ENCODE measurements around the gene SLC25A19. TPM values are rescaled to one million over a fixed set of nuclear protein-coding genes. Genes with fewer than 3 reads are reported as not detected.

SLC25A19 gene
- total and polyA plus RNA-seq, 9 of the 15 experiments (the other 6 are each of a cell fraction or from before 2014, with no cell fraction given) = 33.4 to 76.6 (median 55.3) TPM

GRCh38 chr17:75261336-75262111, 27.7 kb downstream of the SLC25A19 start, which contains the start of the genes GGA3 and MRPS7 (continued):
- TF ChIP-seq USF1 (CRISPR knock-in tag; IDR thresholded peaks at IDR 0.05) (peak; percentile 60), CXXC5 (CRISPR knock-in tag; IDR thresholded peaks at IDR 0.05) (peak; percentile 83), E2F3 (CRISPR knock-in tag; IDR thresholded peaks at IDR 0.05) (no peak), FOXP4 (CRISPR knock-in tag; IDR thresholded peaks at IDR 0.05; ENCODE audit: borderline replicate concordance) (peak; percentile 91; the same call in 1 of the 2 replicates), NFXL1 (CRISPR knock-in tag; IDR thresholded peaks at IDR 0.05) (no peak), TFE3 (CRISPR knock-in tag; IDR thresholded peaks at IDR 0.05) (no peak), AFF4 (CRISPR knock-in tag; IDR thresholded peaks at IDR 0.05) (peak; percentile 39; the same call in 1 of the 2 replicates), RB1 (IDR thresholded peaks at IDR 0.05; ENCODE audit: low read depth) (peak; percentile 47), HDAC6 (IDR thresholded peaks at IDR 0.05; ENCODE audit: low read depth, low read length) (no peak), ZBTB2 (IDR thresholded peaks at IDR 0.05) (0 out of 2 replicates have a peak, but pooled peaks have one; percentile 37), RBFOX2 (IDR thresholded peaks at IDR 0.05; ENCODE audit: low read depth, low read length) (peak; percentile 98), TARDBP (IDR thresholded peaks at IDR 0.05) (peak; percentile 20; the same call in 1 of the 2 replicates), NFRKB (IDR thresholded peaks at IDR 0.05; ENCODE audit: low read depth) (peak; percentile 82), RBM39 (optimal IDR thresholded peaks at IDR 0.05; ENCODE audit: low read depth, low read length) (peak; percentile 71), GTF2B (IDR thresholded peaks at IDR 0.05; ENCODE audit: extremely low read depth, insufficient read length) (peak; percentile 27), CBX5 (IDR thresholded peaks at IDR 0.05; ENCODE audit: borderline replicate concordance, low read depth) (no peak)
